ENCODE data around the gene KIAA1671. TPM values are rescaled to one million over a fixed set of nuclear protein-coding genes. Genes with fewer than 3 reads are reported as not detected.

The KIAA1671 gene
- polyA plus RNA-seq, 3 donors, result not detected

DNA sequence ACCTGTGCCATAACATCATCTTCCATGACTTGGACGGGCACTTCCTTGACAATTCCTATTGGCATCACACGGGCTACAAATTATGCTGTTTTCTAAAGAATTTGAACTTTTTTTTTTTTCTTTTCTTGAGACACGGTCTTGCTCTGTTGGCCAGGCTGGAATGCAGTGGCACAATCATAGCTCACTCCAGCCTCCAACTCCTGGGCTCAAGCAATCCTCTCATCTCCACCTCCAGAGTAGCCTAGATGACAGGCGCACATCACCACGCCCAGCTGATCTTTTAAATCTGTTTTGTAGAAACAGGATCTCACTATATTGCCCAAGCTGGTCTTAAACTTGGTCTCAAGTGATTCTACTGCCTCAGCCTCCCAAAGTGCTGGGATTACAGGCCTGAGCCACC lies 243.8 kb downstream of the KIAA1671 start:
- H3K9ac ChIP-seq (ENCODE audit: insufficient read depth, low read length, poor library complexity, severe bottlenecking), result no peak overlapping the region
- no peaks in the 10 kb centered on the region for H3K27me3 ChIP-seq (ENCODE audit: control insufficient read depth in 2 of 2, insufficient read depth in 2 of 2, low read length in 2 of 2)
- H3K27ac Mint-ChIP-seq, result no peak overlapping the region
- no peak overlapping the region for H3K27ac ChIP-seq (ENCODE audit: low read depth in 1 of 2, low read length in 2 of 2)
- no peak for DNase-seq
- intact Hi-C loops (cut with micrococcal nuclease), result no loop called here
- H3K4me3 ChIP-seq (replicated peaks in 1 of 3; ENCODE audit: low read depth in 2 of 3, low read length in 3 of 3), result no peak overlapping the region
- 93% methylated on average over 5 of the region's 5 CpGs for WGBS (ENCODE audit: insufficient coverage)
- H3K4me2 ChIP-seq (replicated peaks; ENCODE audit: extremely low read depth, low read length, poor library complexity, severe bottlenecking), result no peak overlapping the region
- H4K20me1 ChIP-seq (ENCODE audit: insufficient read depth, low read length), result no peaks in the 10 kb centered on the region
- no peak overlapping the region for H3K4me3 Mint-ChIP-seq
- H3K36me3 ChIP-seq (replicated peaks in 1 of 2; ENCODE audit: control insufficient read depth in 1 of 2, insufficient read depth in 2 of 2, low read length in 2 of 2), result no peaks in the 10 kb centered on the region
- H3K9me3 ChIP-seq (replicated peaks in 1 of 2; ENCODE audit: control insufficient read depth in 1 of 2, insufficient read depth in 1 of 2, low read length in 2 of 2), result no peaks in the 10 kb centered on the region
- H3K4me1 ChIP-seq (ENCODE audit: control insufficient read depth in 1 of 2, insufficient read depth in 2 of 2, low read length in 2 of 2), result no peaks in the 10 kb centered on the region
- no peak for TF ChIP-seq CTCF (IDR thresholded peaks at IDR 0.05)
- H3K4me1 Mint-ChIP-seq, result no peaks in the 10 kb centered on the region
- peaks cover 0 to 2% (median 0%) of the 10 kb centered on the region in 3 donors for H3K27me3 Mint-ChIP-seq (ENCODE audit: low read depth in 3 of 3)
- H3K9me3 Mint-ChIP-seq, result no peaks in the 10 kb centered on the region
- no peaks in the 10 kb centered on the region for H3K36me3 Mint-ChIP-seq
- no peaks in the 10 kb centered on the region for H3K79me2 ChIP-seq (ENCODE audit: insufficient read depth, low read length)
- no peak overlapping the region for H2AFZ ChIP-seq (ENCODE audit: insufficient read depth, low read depth, low read length, poor library complexity, severe bottlenecking)

DNA sequence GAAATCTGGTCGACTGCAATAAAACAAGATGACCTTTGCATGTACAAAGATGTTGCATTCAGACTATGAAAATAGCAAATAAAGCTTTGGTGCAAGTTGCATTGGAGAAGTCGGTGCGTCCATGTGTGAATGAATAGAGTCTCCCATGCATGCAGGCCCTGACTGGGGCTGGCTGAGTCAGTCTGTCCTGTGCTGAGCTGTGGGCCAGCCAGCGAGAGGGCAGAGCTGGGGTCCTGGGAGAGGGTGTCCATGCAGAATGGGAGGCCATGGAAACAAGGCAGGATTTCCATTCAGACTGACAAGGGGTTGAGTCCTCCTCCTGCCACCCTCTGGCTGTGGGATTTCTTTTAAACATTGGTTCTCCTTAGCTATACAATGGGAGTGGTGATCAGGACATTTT lies 244.8 kb downstream of the KIAA1671 start:
- H4K20me1 ChIP-seq (ENCODE audit: insufficient read depth, low read length), result no peaks in the 10 kb centered on the region
- DNase-seq, result no peak
- H3K4me3 ChIP-seq (replicated peaks in 1 of 3; ENCODE audit: low read depth in 2 of 3, low read length in 3 of 3), result no peak overlapping the region
- H3K9me3 Mint-ChIP-seq, result no peaks in the 10 kb centered on the region
- H3K36me3 Mint-ChIP-seq, result no peaks in the 10 kb centered on the region
- TF ChIP-seq CTCF (IDR thresholded peaks at IDR 0.05), result no peak
- intact Hi-C loops (cut with micrococcal nuclease), result no loop called here
- 98% methylated on average over 4 of the region's 4 CpGs for WGBS (ENCODE audit: insufficient coverage)
- H3K27me3 Mint-ChIP-seq (ENCODE audit: low read depth in 3 of 3), result peaks cover 0 to 3% (median 2%) of the 10 kb centered on the region in 3 donors
- H3K4me3 Mint-ChIP-seq, result no peak overlapping the region
- no peaks in the 10 kb centered on the region for H3K4me1 Mint-ChIP-seq
- H3K4me2 ChIP-seq (replicated peaks; ENCODE audit: extremely low read depth, low read length, poor library complexity, severe bottlenecking), result no peak overlapping the region
- no peaks in the 10 kb centered on the region for H3K9me3 ChIP-seq (replicated peaks in 1 of 2; ENCODE audit: control insufficient read depth in 1 of 2, insufficient read depth in 1 of 2, low read length in 2 of 2)
- no peaks in the 10 kb centered on the region for H3K79me2 ChIP-seq (ENCODE audit: insufficient read depth, low read length)
- no peak overlapping the region for H2AFZ ChIP-seq (ENCODE audit: insufficient read depth, low read depth, low read length, poor library complexity, severe bottlenecking)
- no peak overlapping the region for H3K9ac ChIP-seq (ENCODE audit: insufficient read depth, low read length, poor library complexity, severe bottlenecking)
- no peak overlapping the region for H3K27ac Mint-ChIP-seq
- no peaks in the 10 kb centered on the region for H3K4me1 ChIP-seq (ENCODE audit: control insufficient read depth in 1 of 2, insufficient read depth in 2 of 2, low read length in 2 of 2)
- no peaks in the 10 kb centered on the region for H3K27me3 ChIP-seq (ENCODE audit: control insufficient read depth in 2 of 2, insufficient read depth in 2 of 2, low read length in 2 of 2)
- H3K36me3 ChIP-seq (replicated peaks in 1 of 2; ENCODE audit: control insufficient read depth in 1 of 2, insufficient read depth in 2 of 2, low read length in 2 of 2), result no peaks in the 10 kb centered on the region
- H3K27ac ChIP-seq (ENCODE audit: low read depth in 1 of 2, low read length in 2 of 2), result no peak overlapping the region

All from CD14-positive monocyte (primary cell).